ENCODE results near the gene SLC9A8. TPM values are rescaled to one million over a fixed set of nuclear protein-coding genes. Genes with fewer than 3 reads are reported as not detected.
A peak's percentile ranks its signal among the peaks of the same experiment; 100 is the strongest.
"Not testable (repeated sequence)": the region's sequence is repeated elsewhere in the genome, so short reads cannot be mapped to it uniquely, and the experiment has no call there.

Gene SLC9A8
- total RNA-seq, 1 experiment from 2014 or later, result 10.2 TPM

DNA sequence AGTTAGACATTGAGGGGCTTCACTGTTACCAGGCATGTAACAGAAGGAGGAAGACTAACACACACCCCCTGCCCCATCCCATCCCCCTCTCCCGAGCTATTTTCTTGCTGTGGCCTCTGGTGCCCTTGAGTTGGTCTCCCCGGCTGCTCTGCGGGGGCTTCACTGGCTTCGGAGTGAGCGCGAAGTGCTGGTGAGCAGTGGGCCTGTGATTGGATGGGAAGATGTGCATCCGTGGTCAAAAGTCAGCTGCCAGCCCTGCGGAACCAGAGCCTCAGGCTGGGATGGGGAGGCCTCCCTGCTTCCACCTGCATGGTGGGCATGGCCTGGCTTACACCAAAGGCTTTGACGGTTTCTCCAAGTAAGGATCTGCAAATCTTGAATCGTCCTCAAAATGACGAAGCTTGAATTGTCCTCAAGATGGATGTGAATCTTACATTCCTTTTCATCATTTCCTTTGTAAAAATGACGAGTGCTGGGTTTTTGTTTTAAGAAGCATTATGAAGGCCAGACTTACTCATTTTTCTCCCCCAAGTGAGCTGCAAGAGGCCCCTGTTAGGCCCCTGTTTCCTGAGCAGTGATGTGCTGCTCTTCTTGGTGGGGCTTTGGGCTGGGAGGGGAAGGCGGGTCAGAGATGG is 79.0 kb downstream of the SLC9A8 start:
- no peaks in the 10 kb centered on the region for H3K27me3 ChIP-seq
- H3K4me3 ChIP-seq, result no peak overlapping the region
- H3K9me3 ChIP-seq (replicated peaks), result no peaks in the 10 kb centered on the region
- H3K4me1 ChIP-seq, result peaks cover 27% of the 10 kb centered on the region
- no peak for DNase-seq
- no peak overlapping the region for H3K27ac ChIP-seq
- no peaks in the 10 kb centered on the region for H3K36me3 ChIP-seq

DNA sequence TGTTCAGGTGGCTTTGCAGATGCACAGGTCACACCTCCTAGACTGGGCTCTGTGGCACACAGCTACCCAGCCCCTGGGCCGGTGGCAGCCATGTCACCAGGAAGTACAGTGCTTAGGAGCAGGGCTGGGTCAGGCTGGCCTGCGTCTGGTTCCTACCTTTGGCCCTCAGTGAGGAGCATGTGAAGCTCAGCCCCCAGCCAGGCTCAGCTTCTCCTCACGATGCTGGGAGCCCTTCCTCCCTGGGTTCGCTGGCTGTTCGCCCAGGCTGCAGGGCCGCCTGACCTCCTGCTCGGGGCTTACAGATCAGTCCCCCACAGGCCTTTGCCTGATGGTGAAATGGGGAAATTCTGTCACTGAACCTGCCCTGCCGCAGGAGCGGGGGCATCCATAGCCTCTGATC is 79.6 kb downstream of the SLC9A8 start:
- Histone ChIP-seq H3K36me3 (no peaks in the 10 kb centered on the region), H3K27ac (no peak overlapping the region), H3K4me1 (peaks cover 20% of the 10 kb centered on the region), H3K9me3 (replicated peaks) (no peaks in the 10 kb centered on the region), H3K27me3 (no peaks in the 10 kb centered on the region), H3K4me3 (no peak overlapping the region)
- DNase-seq, result no peak

DNA sequence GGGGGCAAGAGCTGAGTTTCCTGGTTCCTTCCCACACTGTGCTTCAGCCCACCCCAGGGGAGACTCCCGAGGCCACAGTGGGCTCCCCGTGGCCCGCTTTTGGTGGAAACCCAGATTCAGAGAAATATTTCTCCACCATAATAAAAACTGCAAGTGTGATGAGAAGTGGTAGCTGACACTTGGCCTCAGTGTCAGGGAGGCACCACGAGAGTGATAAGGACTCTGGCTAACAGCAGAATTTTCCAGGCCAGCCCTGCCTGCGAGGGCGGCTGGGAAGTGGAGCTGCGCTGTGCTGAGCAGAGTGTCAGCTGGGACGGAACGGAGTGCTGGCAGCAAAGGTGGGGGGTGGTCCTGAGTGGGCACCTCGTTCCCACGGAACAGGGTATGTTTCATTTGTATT is 80.2 kb downstream of the SLC9A8 start:
- Histone ChIP-seq H3K36me3 (no peaks in the 10 kb centered on the region), H3K4me3 (no peak overlapping the region)
- no peak for DNase-seq

GRCh38 chr20:49893242-49894072 is 80.8 kb downstream of the SLC9A8 start:
- Histone ChIP-seq H3K9me3 (replicated peaks) (no peaks in the 10 kb centered on the region), H3K27me3 (no peaks in the 10 kb centered on the region), H3K27ac (no peak overlapping the region), H3K4me3 (no peak overlapping the region), H3K4me1 (peaks cover 8% of the 10 kb centered on the region), H3K36me3 (no peaks in the 10 kb centered on the region)
- no peak for DNase-seq

More for the DNA sequence above, 80.2 kb downstream of the SLC9A8 start:
- H3K9me3 ChIP-seq (replicated peaks), result no peaks in the 10 kb centered on the region
- no peak overlapping the region for H3K27ac ChIP-seq
- peaks cover 14% of the 10 kb centered on the region for H3K4me1 ChIP-seq
- no peaks in the 10 kb centered on the region for H3K27me3 ChIP-seq

- no peaks in the 10 kb centered on the region for H3K9me3 ChIP-seq (replicated peaks)
- no peak for DNase-seq
Measured at GRCh38 chr20:49894073-49894470, 81.4 kb downstream of the SLC9A8 start.

DNA sequence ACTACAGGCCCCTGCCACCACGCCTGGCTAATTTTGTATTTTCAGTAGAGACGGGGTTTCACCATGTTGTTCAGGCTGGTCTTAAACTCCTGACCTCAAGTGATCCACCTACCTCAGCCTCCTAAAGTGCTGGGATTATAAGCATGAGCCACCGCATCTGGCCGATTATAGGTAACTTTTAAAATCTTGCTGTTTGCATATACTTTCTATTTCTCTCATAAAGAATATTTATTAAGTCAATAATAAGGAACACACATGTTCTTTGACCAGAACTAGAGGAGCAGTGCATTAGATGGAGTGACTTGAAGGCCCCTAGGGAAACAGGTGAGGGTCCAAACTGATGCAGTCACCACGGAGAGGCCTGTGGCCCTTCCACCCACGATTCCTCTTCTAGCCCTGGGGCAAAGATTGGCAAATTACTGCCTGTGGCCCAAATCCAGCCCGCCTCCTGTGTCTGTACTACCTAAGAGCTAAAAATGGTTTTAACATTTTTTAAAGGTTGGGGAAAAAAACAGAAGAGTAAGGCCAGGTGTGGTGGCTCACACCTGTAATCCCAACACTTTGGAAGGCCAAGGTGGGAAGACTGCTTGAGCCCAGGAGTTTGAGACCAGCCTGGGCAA is 83.0 kb downstream of the SLC9A8 start:
- H3K4me3 ChIP-seq; H3K36me3 ChIP-seq; H3K4me1 ChIP-seq; DNase-seq; H3K9me3 ChIP-seq (replicated peaks); H3K27me3 ChIP-seq; H3K27ac ChIP-seq: not testable (repeated sequence)

More at GRCh38 chr20:49894073-49894470, 81.4 kb downstream of the SLC9A8 start:
- no peak overlapping the region for H3K27ac ChIP-seq
- H3K4me1 ChIP-seq, result peaks cover 2% of the 10 kb centered on the region
- no peaks in the 10 kb centered on the region for H3K36me3 ChIP-seq
- H3K27me3 ChIP-seq, result no peaks in the 10 kb centered on the region
- H3K4me3 ChIP-seq, result no peak overlapping the region

DNA sequence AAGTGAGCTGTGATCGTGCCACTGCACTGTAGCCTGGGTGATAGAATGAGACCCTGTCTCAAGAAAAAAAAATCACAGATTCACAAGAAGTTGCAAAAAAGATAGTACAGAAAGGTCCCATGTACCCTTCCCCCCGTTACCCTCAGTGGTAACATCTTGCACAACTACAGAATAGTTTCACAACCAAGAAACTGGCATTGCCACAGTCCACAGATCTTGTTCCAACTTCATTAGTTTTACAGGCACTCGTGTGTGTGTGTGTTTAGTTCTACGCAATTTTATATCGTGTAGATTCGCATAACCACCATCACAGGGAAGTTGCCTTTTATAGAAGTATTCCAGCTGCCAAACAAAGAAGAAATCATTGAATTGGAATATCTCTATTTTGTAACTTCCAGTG is 83.6 kb downstream of the SLC9A8 start:
- DNase-seq, result no peak
- no peaks in the 10 kb centered on the region for H3K36me3 ChIP-seq

GRCh38 chr20:49899541-49900383 is 87.1 kb downstream of the SLC9A8 start:
- peaks cover 12% of the 10 kb centered on the region for H3K36me3 ChIP-seq
- DNase-seq, result peak in 1 of 2 experiments; percentile 39
- H3K27ac ChIP-seq, result no peak overlapping the region
- no peaks in the 10 kb centered on the region for H3K9me3 ChIP-seq (replicated peaks)
- H3K4me3 ChIP-seq, result no peak overlapping the region
- no peaks in the 10 kb centered on the region for H3K27me3 ChIP-seq
- H3K4me1 ChIP-seq, result peaks cover 4% of the 10 kb centered on the region

More for the DNA sequence above, 83.6 kb downstream of the SLC9A8 start:
- Histone ChIP-seq H3K27ac (no peak overlapping the region), H3K4me3 (no peak overlapping the region), H3K27me3 (no peaks in the 10 kb centered on the region), H3K4me1 (peaks cover 6% of the 10 kb centered on the region), H3K9me3 (replicated peaks) (no peaks in the 10 kb centered on the region)

DNA sequence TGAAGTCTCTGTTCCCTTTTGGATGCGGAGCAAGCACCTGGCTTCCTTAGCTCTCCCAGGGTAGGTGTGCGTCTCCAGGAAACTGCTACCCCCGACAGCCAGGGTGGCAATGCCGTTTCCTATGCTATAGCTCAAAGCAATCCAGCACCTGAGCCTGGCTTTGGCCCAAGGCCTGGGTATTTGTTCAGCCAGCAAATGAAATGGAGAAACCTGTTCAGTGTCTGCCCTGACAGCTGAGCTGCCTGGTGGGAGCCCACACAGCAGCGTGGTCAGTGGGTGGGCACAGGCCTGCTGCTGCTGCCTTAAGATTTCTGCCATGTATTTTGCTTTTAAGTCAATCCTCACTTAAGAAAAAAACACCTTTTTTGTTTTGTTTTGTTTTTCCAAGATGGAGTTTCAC is 89.0 kb downstream of the SLC9A8 start:
- Histone ChIP-seq H3K36me3 (peaks cover 30% of the 10 kb centered on the region), H3K4me1 (peaks cover 4% of the 10 kb centered on the region), H3K27me3 (no peaks in the 10 kb centered on the region), H3K9me3 (replicated peaks) (no peaks in the 10 kb centered on the region), H3K27ac (no peak overlapping the region), H3K4me3 (no peak overlapping the region)
- DNase-seq, result no peak

DNA sequence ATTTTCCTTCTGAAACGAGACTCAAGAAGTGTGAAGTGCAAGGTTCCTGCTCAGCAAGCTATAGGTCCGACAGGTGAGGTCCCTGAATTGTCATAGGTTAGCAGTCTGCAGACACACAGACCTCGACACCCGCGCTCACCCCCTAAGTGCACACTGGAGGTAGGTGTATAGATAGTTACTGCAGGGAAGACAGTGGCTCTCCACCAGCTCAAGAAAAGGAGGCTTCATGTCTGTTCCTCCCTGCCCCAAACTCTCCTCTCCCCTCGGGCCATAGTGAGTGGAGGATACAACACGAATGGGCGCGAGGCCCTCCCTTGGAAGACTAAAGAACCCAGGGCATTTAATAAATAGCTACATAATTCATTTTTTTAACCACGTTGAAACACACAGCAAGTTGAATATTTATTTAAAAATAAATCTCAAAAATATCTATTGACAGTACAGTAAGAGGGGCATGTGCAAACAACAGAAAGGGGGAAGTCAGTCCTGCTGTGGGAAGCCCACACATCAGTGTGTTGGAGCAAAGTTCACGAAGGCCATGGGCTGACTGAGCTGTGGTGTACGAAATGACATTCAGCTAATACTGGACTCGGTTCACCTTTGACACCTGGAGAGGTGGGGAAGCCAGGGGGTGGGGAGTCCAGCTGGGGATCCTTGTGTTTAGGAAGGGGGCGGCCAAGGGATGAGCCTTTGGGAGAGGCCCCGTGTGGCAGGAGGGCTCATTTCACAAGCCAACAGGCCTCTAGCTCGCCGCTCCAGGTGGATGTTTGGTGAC is 92.0 kb downstream of the SLC9A8 start:
- no peak for DNase-seq
- Histone ChIP-seq H3K4me1 (peaks cover 2% of the 10 kb centered on the region), H3K27ac (no peak overlapping the region), H3K4me3 (no peak overlapping the region), H3K9me3 (replicated peaks) (no peaks in the 10 kb centered on the region), H3K27me3 (no peaks in the 10 kb centered on the region), H3K36me3 (peaks cover 46% of the 10 kb centered on the region)

GRCh38 chr20:49905415-49906091 is 92.9 kb downstream of the SLC9A8 start:
- Histone ChIP-seq H3K4me1 (no peaks in the 10 kb centered on the region), H3K36me3 (peaks cover 46% of the 10 kb centered on the region)
- DNase-seq, result no peak

DNA sequence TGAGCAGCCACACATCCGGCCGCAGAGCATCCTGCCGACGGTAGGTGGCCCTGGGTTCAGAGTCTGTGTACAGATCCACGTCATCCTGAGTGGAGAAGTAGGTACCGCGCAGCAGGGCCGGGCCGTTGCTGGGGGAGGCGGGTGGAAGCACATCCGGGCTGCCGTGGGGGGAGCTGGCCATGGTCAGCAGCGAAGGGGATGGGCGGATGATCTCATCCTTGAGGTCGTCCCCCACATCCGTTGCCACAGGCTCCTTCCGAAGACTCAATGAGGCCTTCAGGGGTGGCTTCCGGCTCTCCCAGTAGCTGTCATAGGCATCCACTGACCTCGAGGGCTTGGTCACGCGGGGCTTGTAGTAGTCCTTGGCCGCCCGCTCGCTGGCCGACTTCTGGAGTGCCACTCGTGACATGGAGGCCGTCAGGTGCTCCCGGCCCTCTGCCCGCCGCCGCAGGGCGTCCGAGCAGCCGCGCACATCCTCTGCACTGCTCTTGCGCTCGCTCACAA is 93.5 kb downstream of the SLC9A8 start:
- H3K9me3 ChIP-seq (replicated peaks), result no peaks in the 10 kb centered on the region
- no peak overlapping the region for H3K4me3 ChIP-seq
- no peak overlapping the region for H3K27ac ChIP-seq
- peaks cover 46% of the 10 kb centered on the region for H3K36me3 ChIP-seq
- H3K27me3 ChIP-seq, result no peaks in the 10 kb centered on the region
- no peak for DNase-seq
- no peaks in the 10 kb centered on the region for H3K4me1 ChIP-seq

More at GRCh38 chr20:49905415-49906091, 92.9 kb downstream of the SLC9A8 start:
- no peak overlapping the region for H3K4me3 ChIP-seq
- no peaks in the 10 kb centered on the region for H3K27me3 ChIP-seq
- H3K9me3 ChIP-seq (replicated peaks), result no peaks in the 10 kb centered on the region
- H3K27ac ChIP-seq, result no peak overlapping the region

DNA sequence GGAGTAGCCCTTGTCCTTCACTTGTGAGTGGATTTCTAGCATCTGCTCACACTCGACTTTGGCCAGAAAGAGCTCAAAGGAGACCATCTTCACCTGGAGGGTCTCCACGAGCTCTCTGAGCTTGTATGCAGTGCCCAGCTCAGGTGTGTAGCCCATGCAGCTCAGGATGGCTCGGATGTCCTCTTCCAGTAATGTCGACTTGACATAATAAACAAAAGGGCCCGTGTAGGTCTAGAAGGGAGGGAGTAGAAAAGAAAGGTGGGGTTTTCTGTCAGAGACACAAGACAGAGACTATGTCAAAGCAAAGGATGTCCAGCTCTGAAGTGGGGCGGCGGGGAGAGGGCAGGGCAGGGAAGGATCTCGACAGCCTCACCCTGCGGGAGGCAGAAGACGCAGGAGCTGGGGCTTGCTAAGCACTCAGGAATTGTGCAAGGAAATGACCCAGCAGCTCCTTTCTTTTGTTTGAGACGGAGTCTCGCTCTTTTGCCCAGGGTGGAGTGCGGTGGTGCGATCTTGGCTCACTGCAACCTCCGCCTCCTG is 94.1 kb downstream of the SLC9A8 start:
- H3K4me1 ChIP-seq, result no peaks in the 10 kb centered on the region
- no peak for DNase-seq
- H3K27ac ChIP-seq, result no peak overlapping the region
- H3K9me3 ChIP-seq (replicated peaks), result no peaks in the 10 kb centered on the region
- no peak overlapping the region for H3K4me3 ChIP-seq
- no peaks in the 10 kb centered on the region for H3K27me3 ChIP-seq
- H3K36me3 ChIP-seq, result peaks cover 46% of the 10 kb centered on the region
